Fibroblast of pulmonary artery (primary cell): Measurements from ENCODE around the gene ZBP1.

Experiments used
- DNase-seq: peaks from one replicate; pipeline ENCODE4 v3.0.0-alpha.2; 2010; ENCODE audit warnings: low read depth
- H3K4me3 ChIP-seq: replicated peaks from 2 replicates; pipeline ENCODE4 v1.5.1; 2011; ENCODE audit warnings: low read depth, mild to moderate bottlenecking, control low read depth, low read length, moderate library complexity
- TF ChIP-seq, protein P1 (sequence below): IDR thresholded peaks from 2 replicates; pipeline ENCODE4 v1.5.1; 2011; ENCODE audit warnings: mild to moderate bottlenecking, control low read depth, low read length, inconsistent platforms; ENCODE audit errors: missing control alignments

The ZBP1 gene

DNA sequence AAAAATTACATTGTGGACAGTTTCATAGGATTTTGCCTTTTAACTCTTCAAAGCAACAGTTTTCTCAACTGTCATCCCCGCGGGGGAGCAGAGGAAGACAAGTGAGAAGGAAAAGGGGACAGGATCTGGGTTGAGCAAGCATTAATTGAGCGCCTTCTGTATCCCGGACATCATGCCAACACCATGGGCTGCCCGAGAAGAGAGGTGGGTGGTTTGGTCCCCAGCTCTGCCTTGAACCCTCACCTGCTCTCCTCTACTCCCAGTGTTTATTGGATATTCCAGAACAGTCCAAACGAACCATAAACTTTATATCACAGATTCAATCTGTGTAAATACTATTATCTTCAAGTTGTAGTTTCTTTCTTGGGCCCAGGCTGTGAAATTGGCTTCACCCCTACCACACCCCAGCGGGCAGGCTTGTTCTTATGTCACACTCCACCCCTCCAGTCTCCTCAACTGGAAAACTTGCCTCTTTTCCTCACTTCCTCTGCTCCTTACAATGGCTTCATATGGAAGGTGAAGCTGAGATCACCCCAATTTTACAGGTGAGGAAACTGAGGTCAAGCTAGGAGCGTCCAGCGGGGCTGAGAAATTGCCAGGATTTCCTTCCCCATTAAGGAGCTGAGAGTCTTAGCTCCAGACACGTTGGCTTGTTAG lies 53.3 kb downstream of the ZBP1 start:
- no peak overlapping the region for H3K4me3 ChIP-seq
- DNase-seq: no peak
- TF ChIP-seq, protein P1, sequence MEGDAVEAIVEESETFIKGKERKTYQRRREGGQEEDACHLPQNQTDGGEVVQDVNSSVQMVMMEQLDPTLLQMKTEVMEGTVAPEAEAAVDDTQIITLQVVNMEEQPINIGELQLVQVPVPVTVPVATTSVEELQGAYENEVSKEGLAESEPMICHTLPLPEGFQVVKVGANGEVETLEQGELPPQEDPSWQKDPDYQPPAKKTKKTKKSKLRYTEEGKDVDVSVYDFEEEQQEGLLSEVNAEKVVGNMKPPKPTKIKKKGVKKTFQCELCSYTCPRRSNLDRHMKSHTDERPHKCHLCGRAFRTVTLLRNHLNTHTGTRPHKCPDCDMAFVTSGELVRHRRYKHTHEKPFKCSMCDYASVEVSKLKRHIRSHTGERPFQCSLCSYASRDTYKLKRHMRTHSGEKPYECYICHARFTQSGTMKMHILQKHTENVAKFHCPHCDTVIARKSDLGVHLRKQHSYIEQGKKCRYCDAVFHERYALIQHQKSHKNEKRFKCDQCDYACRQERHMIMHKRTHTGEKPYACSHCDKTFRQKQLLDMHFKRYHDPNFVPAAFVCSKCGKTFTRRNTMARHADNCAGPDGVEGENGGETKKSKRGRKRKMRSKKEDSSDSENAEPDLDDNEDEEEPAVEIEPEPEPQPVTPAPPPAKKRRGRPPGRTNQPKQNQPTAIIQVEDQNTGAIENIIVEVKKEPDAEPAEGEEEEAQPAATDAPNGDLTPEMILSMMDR: no peak

DNA sequence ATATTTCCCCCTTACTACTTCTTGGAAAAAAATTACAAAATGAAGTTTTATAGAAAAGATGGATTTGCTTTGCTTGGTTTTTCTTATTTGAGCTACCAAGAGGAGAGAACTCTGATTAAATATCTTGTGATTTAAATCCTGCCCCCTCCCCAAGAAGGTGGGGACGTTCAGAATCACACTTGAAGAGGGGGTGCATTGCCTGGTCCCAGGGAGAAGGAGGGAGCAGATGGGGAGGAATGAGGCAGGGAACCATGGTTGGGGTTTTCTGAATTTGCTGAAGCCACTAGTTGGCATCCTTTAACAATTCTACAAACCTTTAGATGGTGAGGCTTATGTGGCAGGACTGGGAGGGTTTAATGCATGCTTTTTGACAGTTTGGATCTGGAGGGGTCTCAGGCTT lies 53.8 kb downstream of the ZBP1 start:
- DNase-seq: no peak
- TF ChIP-seq, protein P1: no peak
- no peak overlapping the region for H3K4me3 ChIP-seq

DNA sequence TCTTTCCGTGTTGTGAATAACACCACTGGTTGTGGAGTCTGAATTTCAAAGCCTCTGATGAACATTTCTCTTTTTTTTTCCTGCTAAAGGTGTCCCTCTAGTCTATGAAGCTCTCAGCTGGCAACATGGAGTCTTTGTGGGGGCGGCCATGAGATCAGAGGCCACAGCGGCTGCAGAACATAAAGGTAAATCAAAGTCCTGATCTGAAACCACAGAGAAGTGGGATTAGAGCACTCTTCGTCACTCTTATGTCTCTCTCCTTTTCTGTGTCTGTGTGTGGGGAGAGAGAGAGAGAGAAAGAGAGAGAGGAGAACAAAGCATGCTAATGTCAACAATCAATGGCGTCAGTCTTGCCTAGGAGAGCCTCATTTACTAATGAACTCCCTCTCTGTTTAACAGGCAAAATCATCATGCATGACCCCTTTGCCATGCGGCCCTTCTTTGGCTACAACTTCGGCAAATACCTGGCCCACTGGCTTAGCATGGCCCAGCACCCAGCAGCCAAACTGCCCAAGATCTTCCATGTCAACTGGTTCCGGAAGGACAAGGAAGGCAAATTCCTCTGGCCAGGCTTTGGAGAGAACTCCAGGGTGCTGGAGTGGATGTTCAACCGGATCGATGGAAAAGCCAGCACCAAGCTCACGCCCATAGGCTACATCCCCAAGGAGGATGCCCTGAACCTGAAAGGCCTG lies 55.1 kb downstream of the ZBP1 start:
- H3K4me3 ChIP-seq: no peak overlapping the region
- TF ChIP-seq, protein P1: no peak
- DNase-seq: no peak

DNA sequence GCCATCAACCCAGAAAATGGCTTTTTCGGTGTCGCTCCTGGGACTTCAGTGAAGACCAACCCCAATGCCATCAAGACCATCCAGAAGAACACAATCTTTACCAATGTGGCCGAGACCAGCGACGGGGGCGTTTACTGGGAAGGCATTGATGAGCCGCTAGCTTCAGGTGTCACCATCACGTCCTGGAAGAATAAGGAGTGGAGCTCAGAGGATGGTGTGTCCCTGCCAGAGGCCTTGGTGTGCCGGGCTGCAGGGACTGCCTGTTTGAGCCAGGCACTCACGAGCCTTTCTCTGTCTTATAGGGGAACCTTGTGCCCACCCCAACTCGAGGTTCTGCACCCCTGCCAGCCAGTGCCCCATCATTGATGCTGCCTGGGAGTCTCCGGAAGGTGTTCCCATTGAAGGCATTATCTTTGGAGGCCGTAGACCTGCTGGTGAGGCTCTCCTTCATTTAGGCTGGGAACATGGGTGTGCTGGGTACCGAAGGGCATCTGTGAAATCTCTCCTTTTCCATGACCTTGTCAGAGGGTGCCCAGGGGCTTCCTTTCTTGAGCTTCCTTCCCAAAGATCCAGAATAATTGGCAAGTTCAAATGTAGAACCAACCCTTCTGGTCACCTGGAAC lies 55.9 kb downstream of the ZBP1 start:
- H3K4me3 ChIP-seq: no peak overlapping the region
- DNase-seq: no peak
- TF ChIP-seq, protein P1: no peak

DNA sequence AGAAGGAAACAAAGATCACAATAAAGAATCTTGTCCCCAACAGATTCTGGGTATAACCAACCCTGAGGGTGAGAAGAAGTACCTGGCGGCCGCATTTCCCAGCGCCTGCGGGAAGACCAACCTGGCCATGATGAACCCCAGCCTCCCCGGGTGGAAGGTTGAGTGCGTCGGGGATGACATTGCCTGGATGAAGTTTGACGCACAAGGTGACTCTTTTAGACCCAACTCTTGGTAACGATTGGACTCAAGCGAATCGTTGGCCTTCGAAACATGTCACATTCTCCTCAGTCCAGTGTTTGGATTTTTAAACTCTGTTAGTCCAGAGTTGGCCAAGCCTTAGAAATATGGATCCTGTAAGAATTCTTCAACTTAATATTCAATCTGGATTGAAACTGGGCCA lies 56.7 kb downstream of the ZBP1 start:
- no peak for DNase-seq
- TF ChIP-seq, protein P1: no peak
- no peak overlapping the region for H3K4me3 ChIP-seq

DNA sequence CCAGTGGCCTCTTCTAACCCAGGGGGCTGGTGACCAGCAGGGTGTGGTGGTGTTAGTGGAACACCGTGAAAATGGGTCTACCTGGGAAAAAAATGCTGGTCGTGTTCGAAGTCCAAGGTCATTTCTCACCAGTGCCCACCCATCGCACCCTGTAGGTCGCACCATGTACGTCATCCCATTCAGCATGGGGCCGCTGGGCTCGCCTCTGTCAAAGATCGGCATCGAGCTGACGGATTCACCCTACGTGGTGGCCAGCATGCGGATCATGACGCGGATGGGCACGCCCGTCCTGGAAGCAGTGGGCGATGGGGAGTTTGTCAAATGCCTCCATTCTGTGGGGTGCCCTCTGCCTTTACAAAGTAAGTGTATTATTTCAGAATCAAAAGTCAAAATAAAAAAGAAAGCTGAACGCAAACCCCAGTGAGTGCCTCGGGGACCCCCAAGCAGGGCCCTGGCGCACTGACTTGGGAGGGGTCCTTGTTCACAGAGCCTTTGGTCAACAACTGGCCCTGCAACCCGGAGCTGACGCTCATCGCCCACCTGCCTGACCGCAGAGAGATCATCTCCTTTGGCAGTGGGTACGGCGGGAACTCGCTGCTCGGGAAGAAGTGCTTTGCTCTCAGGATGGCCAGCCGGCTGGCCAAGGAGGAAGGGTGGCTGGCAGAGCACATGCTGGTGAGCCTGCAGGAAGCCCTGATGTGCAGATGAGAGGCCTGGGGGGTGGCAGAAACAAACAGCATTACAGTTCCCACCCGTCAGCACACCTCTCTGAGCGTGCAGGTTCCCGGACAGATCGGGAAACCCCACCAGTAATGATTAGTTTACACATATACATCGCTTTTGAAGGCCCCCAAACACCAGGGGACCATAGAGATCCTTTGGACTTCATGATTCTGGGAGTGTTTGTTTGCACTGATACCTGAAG lies 57.4 kb downstream of the ZBP1 start:
- no peak overlapping the region for H3K4me3 ChIP-seq
- DNase-seq: no peak
- TF ChIP-seq, protein P1: no peak
